K562 (cell line): Measurements from ENCODE around the gene GARIN5B. TPM values are rescaled to one million over a fixed set of nuclear protein-coding genes. Genes with fewer than 3 reads are reported as not detected.

ENCODE experiments used
- ASH1L ChIP-seq: fragments of 450-650 bp; IDR thresholded peaks from 2 replicates; pipeline ENCODE4 v1.6.1; 2018; ENCODE audit warnings: borderline replicate concordance, mild to moderate bottlenecking, low read depth; ENCODE audit not compliant: partially characterized antibody
- FIP1L1 ChIP-seq: fragments of 200-400 bp; formaldehyde crosslinking; IDR thresholded peaks from 2 replicates; pipeline ENCODE4 v1.6.1; 2018; ENCODE audit warnings: mild to moderate bottlenecking, low read depth, low read length; ENCODE audit not compliant: poor library complexity, severe bottlenecking
- HDAC8 ChIP-seq: fragments of 450-650 bp; IDR thresholded peaks from 2 replicates; pipeline ENCODE4 v1.6.1; 2016; ENCODE audit warnings: mild to moderate bottlenecking, missing genetic modification characterization, moderate library complexity, missing compliant biosample characterization
- HNRNPH1 ChIP-seq: fragments of 200-400 bp; formaldehyde crosslinking; optimal IDR thresholded peaks from 2 replicates; pipeline ENCODE3; 2017; ENCODE audit warnings: low read depth, mild to moderate bottlenecking, low read length, moderate library complexity
- KLF13 ChIP-seq: fragments of 450-650 bp; IDR thresholded peaks from 2 replicates; pipeline ENCODE4 v1.6.1; 2016; ENCODE audit warnings: missing genetic modification characterization, low read depth, mild to moderate bottlenecking, missing compliant biosample characterization, moderate library complexity, borderline replicate concordance
- NR2F6 ChIP-seq: fragments of 450-650 bp; formaldehyde crosslinking; IDR thresholded peaks from 2 replicates; pipeline ENCODE4 v1.4.0; 2020; ENCODE audit warnings: mild to moderate bottlenecking
- PHF20 ChIP-seq: fragments of 450-650 bp; IDR thresholded peaks from 2 replicates; pipeline ENCODE4 v1.6.1; 2018; ENCODE audit not compliant: partially characterized antibody
- RBM14 ChIP-seq: fragments of 200-400 bp; formaldehyde crosslinking; IDR thresholded peaks from 2 replicates; pipeline ENCODE4 v1.6.1; 2018; ENCODE audit warnings: low read depth, mild to moderate bottlenecking, low read length, moderate library complexity, borderline replicate concordance; ENCODE audit not compliant: insufficient read depth
- RBM25 ChIP-seq: fragments of 200-400 bp; formaldehyde crosslinking; IDR thresholded peaks from 2 replicates; pipeline ENCODE4 v1.6.1; 2018; ENCODE audit warnings: low read length, low read depth, moderate library complexity; ENCODE audit not compliant: severe bottlenecking
- SRSF1 ChIP-seq: fragments of 200-400 bp; formaldehyde crosslinking; IDR thresholded peaks from 2 replicates; pipeline ENCODE4 v1.6.1; 2017; ENCODE audit warnings: mild to moderate bottlenecking, low read depth, low read length, moderate library complexity
- YBX1 ChIP-seq: fragments of 450-650 bp; IDR thresholded peaks from 2 replicates; pipeline ENCODE4 v1.7.1; 2016; ENCODE audit warnings: mild to moderate bottlenecking
- ZKSCAN8 ChIP-seq: fragments of 200-800 bp; sonication (Bioruptor generic); IDR thresholded peaks from 2 replicates; pipeline ENCODE4 v1.6.1; 2016; ENCODE audit warnings: missing genetic modification characterization, missing compliant biosample characterization
- ZNF165 ChIP-seq: fragments of 250-450 bp; sonication (Bioruptor Pico); IDR thresholded peaks from 2 replicates; pipeline ENCODE4 v1.4.0; 2020; ENCODE audit warnings: borderline replicate concordance
- ZNF23 ChIP-seq: fragments of 250-450 bp; sonication (Bioruptor Pico); IDR thresholded peaks from 2 replicates; pipeline ENCODE4 v1.4.0; 2020; ENCODE audit warnings: mild to moderate bottlenecking
- ZNF3 ChIP-seq: fragments of 250-450 bp; sonication (Bioruptor Pico); IDR thresholded peaks from 2 replicates; pipeline ENCODE4 v1.5.0; 2021; ENCODE audit warnings: mild to moderate bottlenecking, moderate library complexity
- ZNF384 ChIP-seq: IDR thresholded peaks from 2 replicates; pipeline ENCODE4 v1.6.1; 2012; ENCODE audit warnings: low read depth, low read length, improper control_type of control experiment
- ZNF717 ChIP-seq: fragments of 250-450 bp; sonication (Bioruptor Pico); IDR thresholded peaks from 2 replicates; pipeline ENCODE4 v1.5.0; 2021
- polyA plus RNA-seq, 8 experiments: library from polyadenylated mRNA; depleted of rRNA in 4 of 8; stranded (reverse) in 5 of 8; unstranded in 3 of 8; fragments of >200 nt; fragmentation: Nextera tagmentation in 2 of 8; fragmentation: Illumina TruSeq in 1 of 8; extraction: Ambion mirVana in 2 of 8; extraction: Trizol in 1 of 8; gene quantifications; 2 replicates each; pipeline versions ENCODE4 v1.2.1 to v1.2.3, GENCODE V29; 2011 to 2014; ENCODE audit warnings: inconsistent platforms in 1 of 8, missing spikeins in 1 of 8
- total RNA-seq, 7 experiments: library from RNA; depleted of rRNA in 6 of 7; stranded (reverse); fragments of >200 nt in 6 of 7; fragmentation: Illumina TruSeq in 2 of 7; extraction: Trizol in 2 of 7; gene quantifications; 2 replicates each; pipeline versions ENCODE4 v1.2.1 to v1.2.3, GENCODE V29; 2011 to 2021; ENCODE audit warnings: low replicate concordance in 1 of 7
- TF ChIP-seq, protein P1 (sequence below), 2 experiments: IDR thresholded peaks in 1 of 2; conservative IDR thresholded peaks in 1 of 2; 2 replicates each; pipeline ENCODE4 v1.6.1; 2016; ENCODE audit warnings: low read depth in 2 of 2, mild to moderate bottlenecking in 1 of 2, missing compliant biosample characterization in 1 of 2, missing genetic modification characterization in 1 of 2, moderate library complexity in 1 of 2
- TF ChIP-seq, protein P2 (sequence below): fragments of 250-450 bp; sonication (Bioruptor Pico); IDR thresholded peaks from 2 replicates; pipeline ENCODE4 v1.8.0; 2022; ENCODE audit warnings: moderate library complexity, mild to moderate bottlenecking, inconsistent platforms
- TF ChIP-seq, protein P3 (sequence below), 2 experiments: IDR thresholded peaks; 2 replicates each; pipeline ENCODE4 v1.6.1; 2012; ENCODE audit warnings: improper control_type of control experiment in 2 of 2, low read depth in 2 of 2, low read length in 2 of 2, borderline replicate concordance in 1 of 2
- TF ChIP-seq, protein P4 (sequence below): sonication (generic); formaldehyde crosslinking; IDR thresholded peaks from 2 replicates; pipeline ENCODE4 v1.9.0; 2022; ENCODE audit warnings: mild to moderate bottlenecking, missing genetic modification reagents

GARIN5B gene
- total and polyA plus RNA-seq, 9 of the 15 experiments (the other 6 are each of a cell fraction or from before 2014, with no cell fraction given) = not detected

DNA sequence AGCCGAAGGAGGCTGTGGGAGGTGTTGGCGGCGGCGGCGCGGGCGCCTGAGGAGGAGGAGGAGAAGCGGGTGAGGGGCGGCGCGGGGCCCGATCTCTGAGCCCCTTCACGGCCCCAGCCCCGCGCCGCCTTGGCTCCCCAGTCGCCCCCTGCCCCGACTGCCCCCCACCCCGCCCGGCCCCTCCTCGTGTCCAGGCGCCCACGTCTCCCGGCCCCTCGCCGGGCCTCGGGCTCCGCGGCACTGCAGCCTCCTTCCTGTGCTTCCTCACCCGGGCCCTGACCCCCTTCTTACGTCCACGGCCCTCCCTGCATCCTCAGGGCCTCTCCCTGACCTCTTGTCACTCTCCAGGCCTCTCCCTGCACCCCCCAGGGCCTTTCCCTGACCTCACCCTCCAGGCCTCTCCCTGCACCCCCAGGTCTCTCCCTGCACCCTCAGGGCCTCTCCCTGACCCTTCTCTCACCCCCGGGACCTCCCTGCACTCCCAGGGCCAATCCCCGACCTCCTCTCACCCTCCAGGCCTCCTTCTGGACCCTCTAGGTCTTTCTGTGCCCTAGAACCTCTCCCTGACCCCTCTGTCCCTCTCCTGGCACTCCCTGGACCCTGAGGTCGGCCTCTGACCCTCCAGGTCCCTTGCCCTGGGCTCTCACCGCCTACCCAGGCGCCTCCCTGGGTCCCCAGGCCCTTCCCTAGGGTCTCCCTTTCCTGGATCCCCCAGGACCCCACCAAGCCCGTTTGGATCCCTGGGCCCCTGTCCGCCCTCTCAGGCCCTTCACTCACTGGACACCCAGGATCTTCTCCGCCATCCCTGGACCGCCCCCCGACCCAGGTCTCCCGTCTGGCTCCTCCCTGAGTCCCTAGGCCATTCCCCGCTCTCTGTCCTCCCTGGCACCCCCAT, 22.9 kb downstream of the GARIN5B start (continued):
- TF ChIP-seq HNRNPH1 (no peak), ZNF384 (no peak), HDAC8 (no peak), ZNF717 (CRISPR knock-in tag) (no peak), SRSF1 (no peak), ZKSCAN8 (CRISPR knock-in tag) (no peak), PHF20 (no peak), RBM14 (no peak), ZNF3 (no peak), ZNF165 (no peak), FIP1L1 (no peak), ZNF23 (CRISPR knock-in tag) (no peak), NR2F6 (no peak), YBX1 (no peak), RBM25 (no peak), KLF13 (tag) (no peak), ASH1L (no peak)
- TF ChIP-seq, protein P1, sequence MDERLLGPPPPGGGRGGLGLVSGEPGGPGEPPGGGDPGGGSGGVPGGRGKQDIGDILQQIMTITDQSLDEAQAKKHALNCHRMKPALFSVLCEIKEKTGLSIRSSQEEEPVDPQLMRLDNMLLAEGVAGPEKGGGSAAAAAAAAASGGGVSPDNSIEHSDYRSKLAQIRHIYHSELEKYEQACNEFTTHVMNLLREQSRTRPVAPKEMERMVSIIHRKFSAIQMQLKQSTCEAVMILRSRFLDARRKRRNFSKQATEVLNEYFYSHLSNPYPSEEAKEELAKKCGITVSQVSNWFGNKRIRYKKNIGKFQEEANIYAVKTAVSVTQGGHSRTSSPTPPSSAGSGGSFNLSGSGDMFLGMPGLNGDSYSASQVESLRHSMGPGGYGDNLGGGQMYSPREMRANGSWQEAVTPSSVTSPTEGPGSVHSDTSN (CRISPR knock-in tag; IDR thresholded peaks at IDR 0.05; ENCODE audit: low read depth) = no peak
- TF ChIP-seq, protein P1 (tag; conservative IDR thresholded peaks at IDR 0.05; ENCODE audit: low read depth) = no peak
- TF ChIP-seq, protein P2, sequence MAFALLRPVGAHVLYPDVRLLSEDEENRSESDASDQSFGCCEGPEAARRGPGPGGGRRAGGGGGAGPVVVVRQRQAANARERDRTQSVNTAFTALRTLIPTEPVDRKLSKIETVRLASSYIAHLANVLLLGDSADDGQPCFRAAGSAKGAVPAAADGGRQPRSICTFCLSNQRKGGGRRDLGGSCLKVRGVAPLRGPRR (CRISPR knock-in tag) = no peak
- TF ChIP-seq, protein P3, sequence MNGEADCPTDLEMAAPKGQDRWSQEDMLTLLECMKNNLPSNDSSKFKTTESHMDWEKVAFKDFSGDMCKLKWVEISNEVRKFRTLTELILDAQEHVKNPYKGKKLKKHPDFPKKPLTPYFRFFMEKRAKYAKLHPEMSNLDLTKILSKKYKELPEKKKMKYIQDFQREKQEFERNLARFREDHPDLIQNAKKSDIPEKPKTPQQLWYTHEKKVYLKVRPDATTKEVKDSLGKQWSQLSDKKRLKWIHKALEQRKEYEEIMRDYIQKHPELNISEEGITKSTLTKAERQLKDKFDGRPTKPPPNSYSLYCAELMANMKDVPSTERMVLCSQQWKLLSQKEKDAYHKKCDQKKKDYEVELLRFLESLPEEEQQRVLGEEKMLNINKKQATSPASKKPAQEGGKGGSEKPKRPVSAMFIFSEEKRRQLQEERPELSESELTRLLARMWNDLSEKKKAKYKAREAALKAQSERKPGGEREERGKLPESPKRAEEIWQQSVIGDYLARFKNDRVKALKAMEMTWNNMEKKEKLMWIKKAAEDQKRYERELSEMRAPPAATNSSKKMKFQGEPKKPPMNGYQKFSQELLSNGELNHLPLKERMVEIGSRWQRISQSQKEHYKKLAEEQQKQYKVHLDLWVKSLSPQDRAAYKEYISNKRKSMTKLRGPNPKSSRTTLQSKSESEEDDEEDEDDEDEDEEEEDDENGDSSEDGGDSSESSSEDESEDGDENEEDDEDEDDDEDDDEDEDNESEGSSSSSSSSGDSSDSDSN (IDR thresholded peaks at IDR 0.05; ENCODE audit: borderline replicate concordance in 1 of 2, low read depth in 2 of 2, low read length in 2 of 2) = 0 out of 4 replicates have a peak, but pooled peaks of 1 of the 2 experiments have one; percentile 14
- TF ChIP-seq, protein P4, sequence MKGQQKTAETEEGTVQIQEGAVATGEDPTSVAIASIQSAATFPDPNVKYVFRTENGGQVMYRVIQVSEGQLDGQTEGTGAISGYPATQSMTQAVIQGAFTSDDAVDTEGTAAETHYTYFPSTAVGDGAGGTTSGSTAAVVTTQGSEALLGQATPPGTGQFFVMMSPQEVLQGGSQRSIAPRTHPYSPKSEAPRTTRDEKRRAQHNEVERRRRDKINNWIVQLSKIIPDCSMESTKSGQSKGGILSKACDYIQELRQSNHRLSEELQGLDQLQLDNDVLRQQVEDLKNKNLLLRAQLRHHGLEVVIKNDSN (CRISPR knock-in tag) = no peak
